Measurements from ENCODE around the gene CHFR.
A peak's percentile ranks its signal among the peaks of the same experiment; 100 is the strongest.
"Not testable (repeated sequence)": the region's sequence is repeated elsewhere in the genome, so short reads cannot be mapped to it uniquely, and the experiment has no call there.

Gene CHFR

GRCh38 chr12:132874175-132874574 lies 13.2 kb downstream of the CHFR start:
- no peak for DNase-seq (ENCODE audit: low read depth, low spot score)

GRCh38 chr12:132873724-132874123 lies 13.7 kb downstream of the CHFR start:
- DNase-seq (ENCODE audit: low read depth, low spot score): no peak

DNA sequence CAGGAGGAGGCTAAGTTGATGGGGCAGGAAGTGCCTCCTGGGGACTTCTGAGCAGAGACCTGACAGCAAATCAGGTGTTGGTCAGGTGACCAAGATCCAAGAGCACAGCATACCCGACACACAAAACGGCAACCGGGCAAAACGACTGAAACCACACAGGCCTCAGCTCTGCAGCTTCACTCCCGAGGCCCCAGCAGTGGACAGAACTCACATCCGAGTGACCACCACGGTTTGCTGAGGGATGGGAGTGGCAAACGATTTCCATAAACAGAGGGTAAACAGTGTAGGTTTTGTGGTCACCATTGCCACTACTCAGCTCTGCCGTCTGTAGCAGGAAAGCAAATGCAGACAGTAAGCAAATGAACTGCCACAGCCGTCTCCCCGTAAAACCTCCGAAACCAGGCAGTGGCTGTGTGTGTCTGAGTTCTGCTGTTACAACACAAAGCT lies 14.4 kb downstream of the CHFR start:
- no peak for DNase-seq (ENCODE audit: low read depth, low spot score)

DNA sequence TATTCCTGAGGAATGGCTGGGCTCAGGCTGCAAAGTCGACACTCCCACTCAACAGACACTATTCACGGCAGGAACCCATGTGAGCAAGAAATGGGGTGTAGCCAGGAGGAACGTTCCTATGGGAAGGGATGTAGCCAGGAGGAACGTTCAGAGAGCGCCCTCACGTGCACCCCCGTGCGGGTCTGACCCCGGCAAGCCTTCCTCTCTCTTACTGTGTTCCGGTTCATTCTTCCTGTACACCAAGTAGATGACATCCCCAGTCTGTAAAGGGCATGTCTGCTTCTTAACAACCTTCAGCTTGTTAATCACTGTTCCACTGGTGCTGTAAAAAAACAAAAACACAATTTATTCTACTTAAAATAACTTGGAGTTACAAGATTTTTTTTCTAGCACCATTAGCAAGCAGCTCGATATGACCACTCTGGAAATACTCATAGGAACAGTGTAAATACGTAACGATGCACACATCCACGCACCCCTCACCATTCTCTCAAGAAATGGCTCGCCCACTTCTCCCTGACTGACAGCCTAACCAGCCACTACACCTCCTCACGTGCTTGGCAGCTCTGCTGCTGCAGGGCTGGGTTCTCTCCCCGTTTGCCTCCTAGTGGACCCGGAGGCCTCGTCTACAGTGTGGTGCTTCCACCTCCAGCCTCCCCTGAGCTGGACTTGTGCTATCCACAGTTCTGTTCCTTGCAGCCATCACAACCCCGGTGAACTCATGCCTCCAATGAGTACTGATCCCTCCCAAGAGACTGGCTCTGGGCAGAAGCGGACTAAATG lies 15.1 kb downstream of the CHFR start:
- no peak for DNase-seq (ENCODE audit: low read depth, low spot score)

GRCh38 chr12:132869551-132869950 lies 17.9 kb downstream of the CHFR start:
- DNase-seq (ENCODE audit: low read depth, low spot score): no peak

GRCh38 chr12:132866251-132866828 lies 21.1 kb downstream of the CHFR start:
- DNase-seq (ENCODE audit: low read depth, low spot score): peak; percentile 22

DNA sequence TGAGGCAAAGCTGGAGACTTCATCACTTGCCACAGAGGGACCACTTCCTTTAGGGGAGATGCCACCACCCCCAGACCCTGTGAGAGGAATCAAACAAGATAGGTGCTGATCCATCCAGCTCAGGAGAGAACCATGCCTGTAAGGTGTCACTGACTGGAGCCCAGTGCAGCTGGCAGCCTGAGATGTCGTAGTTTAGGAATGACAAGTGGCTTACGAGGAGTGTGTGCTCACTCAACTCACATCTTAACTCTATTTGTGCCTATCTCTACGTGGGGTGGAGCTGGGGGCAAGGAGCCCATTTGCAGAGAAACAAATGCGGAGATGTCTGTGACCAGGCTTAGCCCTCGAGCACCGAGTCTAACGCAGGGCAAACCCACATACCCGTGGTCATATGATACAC lies 25.8 kb downstream of the CHFR start:
- DNase-seq (ENCODE audit: low read depth, low spot score): no peak

DNA sequence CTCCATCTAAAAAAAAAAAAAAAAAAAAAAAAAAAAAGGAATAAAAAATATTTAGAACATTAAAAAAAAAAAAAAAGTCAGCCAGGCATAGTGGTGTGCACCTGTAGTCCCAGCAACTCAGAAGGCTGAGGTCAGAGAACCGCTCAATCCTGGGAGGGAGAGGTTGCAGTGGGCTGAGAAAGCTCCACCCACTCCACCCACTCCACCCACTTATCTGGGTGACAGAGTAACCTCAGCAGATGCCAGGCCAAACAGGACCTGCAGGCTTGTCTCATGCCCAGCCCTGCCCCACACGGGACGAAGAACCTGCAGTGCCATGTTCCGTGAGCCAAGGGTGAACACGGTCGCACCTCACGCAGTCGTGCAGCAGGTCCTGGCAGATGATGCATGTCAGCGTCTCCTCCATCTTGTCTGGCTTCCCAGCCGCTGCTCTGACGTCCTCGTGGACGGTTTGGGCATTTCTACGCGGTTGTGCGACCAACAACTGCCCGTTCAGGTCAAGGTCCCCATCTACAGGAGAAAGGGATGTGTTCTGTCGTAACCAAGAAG lies 28.6 kb downstream of the CHFR start:
- no peak for DNase-seq (ENCODE audit: low read depth, low spot score)

- DNase-seq (ENCODE audit: low read depth, low spot score): not testable (repeated sequence)
Observed at GRCh38 chr12:132857019-132857418, 30.4 kb downstream of the CHFR start.

- no peak for DNase-seq (ENCODE audit: low read depth, low spot score)
Observed at GRCh38 chr12:132856581-132856980, 30.8 kb downstream of the CHFR start.

GRCh38 chr12:132855211-132855610 lies 32.2 kb downstream of the CHFR start:
- DNase-seq (ENCODE audit: low read depth, low spot score): not testable (repeated sequence)

DNA sequence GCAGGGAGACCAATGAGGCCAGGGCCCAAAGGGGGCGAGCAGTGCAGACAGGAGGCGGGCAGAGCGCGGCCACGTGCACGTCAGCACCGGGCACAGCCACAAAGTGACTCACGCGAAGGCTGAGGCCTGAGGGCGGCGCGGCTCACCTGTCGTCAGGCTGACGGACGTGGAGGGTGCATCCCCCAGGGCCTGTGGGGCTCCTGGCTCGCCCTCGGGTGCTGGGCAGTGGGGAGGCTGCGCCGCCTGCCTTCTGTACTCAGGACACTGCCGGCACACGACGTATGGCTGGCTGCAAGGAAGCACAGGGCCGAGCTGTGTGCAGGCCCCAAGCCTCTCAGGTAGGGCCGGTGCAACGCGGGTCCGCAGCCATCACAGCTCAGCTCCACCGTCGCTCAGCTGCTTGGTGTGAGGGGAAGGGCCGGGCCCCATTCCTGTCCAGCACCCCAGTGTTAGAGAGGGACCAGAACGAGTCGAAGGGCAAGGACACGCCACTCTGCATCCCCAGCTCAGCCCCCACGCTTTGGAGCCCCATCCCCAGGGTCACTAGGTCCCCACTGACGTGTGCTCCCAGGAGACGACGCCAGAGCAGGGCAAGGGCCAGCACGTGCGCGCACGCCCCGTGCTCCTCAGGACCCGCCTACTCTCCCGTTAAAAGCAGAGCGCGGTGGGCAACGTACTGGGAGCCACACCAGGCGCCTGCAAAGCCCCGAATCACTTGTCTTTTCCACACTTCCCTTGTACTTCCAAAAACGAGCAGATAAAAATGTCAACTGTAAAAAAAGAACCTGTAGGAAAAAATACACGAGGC lies 33.9 kb downstream of the CHFR start:
- no peak for DNase-seq (ENCODE audit: low read depth, low spot score)

DNA sequence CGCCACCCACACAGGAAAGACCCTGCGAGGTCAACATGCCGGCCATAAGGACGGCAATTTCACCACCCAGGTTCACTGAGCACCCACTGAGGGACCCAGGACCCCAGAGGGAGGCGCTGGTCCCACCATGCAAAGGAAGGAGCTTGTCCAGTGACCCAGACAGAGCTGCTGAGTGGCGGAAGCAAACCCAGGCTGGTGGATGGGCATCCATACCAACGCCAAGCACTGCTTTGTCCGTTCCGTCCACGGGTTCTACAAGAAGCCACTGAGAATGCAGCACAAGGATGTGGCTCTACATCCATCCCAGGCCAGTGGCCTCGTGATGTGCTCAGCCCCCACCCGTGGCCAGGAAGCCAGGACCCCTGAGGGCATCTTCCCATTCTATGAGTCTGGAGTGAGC lies 34.9 kb downstream of the CHFR start:
- no peak for DNase-seq (ENCODE audit: low read depth, low spot score)

GRCh38 chr12:132851465-132851864 lies 35.9 kb downstream of the CHFR start:
- no peak for DNase-seq (ENCODE audit: low read depth, low spot score)

- DNase-seq (ENCODE audit: low read depth, low spot score): no peak
Observed at GRCh38 chr12:132850291-132850690, 37.1 kb downstream of the CHFR start.

DNA sequence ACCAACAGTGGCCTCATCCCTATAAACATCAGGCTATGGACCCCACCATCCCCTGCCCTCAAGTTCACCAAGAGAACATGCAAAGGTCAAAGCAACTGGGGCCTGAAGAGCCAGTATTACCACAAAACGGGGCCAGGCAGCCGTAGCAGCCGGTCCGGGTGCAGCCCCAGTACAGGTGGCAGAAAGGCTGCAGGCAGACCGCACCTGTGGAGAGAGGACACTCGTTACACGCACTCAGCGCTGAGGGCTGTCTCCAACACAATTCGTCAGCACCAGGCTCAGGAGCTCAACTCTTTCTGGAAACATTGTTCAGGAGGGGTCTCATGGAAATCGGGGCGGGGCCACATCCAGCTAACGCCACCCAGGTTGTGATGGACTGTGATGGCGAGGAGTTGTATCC lies 38.9 kb downstream of the CHFR start:
- no peak for DNase-seq (ENCODE audit: low read depth, low spot score)

- DNase-seq (ENCODE audit: low read depth, low spot score): no peak
Observed at GRCh38 chr12:132847363-132848356, 39.7 kb downstream of the CHFR start.

GRCh38 chr12:132844681-132845080 lies 42.7 kb downstream of the CHFR start:
- not testable (repeated sequence) for DNase-seq (ENCODE audit: low read depth, low spot score)

DNA sequence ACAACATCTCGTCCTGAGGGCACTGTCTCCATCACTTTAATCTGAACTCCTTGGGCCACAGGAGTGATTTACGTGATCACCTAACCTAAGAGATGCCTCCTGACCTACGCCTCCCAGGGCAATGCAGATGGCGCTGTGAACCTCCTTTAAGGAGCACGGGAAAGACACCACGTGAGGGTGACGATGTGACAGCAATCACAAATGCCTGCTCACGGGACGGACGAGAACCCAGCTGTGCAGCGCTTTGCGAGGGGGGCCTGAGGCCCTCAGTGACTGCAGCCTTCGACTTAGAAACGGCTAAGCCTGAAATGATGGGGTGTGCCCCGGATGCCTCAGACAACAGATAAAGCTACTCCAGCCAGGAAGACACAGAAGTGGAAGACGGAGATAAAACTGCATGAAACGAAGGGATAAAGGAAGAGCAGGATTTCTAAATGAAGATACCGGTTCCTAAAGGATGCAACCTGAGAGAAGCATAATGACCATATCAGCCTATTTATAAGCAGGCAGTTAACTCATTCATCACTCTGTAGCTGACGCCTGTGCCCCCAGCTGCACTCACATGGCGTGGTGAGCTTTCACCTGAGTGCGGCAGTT lies 44.9 kb downstream of the CHFR start:
- DNase-seq (ENCODE audit: low read depth, low spot score): no peak

DNA sequence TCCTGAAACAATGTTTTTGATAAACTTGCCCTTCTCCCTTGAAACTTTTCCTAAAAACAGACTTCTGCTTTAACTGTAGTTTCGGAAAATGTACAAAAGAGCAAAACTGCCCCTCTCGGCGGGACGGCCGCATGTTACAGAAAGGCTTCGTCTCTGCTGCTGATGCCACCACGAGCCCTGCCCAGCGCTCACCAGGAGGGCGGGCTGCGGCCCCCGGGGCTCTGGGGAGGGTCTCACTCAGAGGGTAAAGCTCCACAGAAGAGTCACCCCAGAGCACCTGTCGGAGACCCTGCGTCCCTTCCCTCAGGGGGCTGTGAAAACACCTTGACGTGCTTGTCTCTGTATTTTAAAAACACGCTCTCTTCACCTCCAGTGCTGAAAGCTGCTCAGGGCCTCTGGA lies 46.3 kb downstream of the CHFR start:
- DNase-seq (ENCODE audit: low read depth, low spot score): no peak

DNA sequence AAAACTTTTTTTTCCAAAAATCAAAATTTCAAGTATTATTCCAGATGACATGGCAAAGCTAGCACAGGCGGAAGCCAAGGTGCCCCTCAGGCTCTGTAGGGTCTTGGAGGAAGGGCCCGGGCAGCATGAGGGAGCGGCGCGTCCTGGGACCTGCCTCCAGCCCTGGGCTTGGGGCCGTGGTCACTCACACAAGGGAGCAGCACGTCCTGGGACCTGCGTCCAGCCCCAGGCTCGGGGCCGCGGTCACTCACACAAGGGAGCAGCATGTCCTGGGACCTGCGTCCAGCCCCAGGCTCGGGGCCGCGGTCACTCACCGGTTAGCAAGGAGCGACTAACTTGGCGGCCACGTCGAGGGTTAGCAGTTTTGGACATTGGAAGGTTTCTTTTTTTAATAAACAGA lies 46.9 kb downstream of the CHFR start:
- no peak for DNase-seq (ENCODE audit: low read depth, low spot score)
